GM12878 (cell line): ENCODE measurements around the gene PLB1. TPM values are rescaled to one million over a fixed set of nuclear protein-coding genes. Genes with fewer than 3 reads are reported as not detected.

Source experiments
- BACH1 ChIP-seq: fragments of 450-650 bp; IDR thresholded peaks from 2 replicates; pipeline ENCODE4 v1.6.1; 2017; ENCODE audit warnings: mild to moderate bottlenecking, borderline replicate concordance
- BCL11A ChIP-seq: IDR thresholded peaks from 2 replicates; pipeline ENCODE4 v1.6.1; 2011; ENCODE audit warnings: low read depth, low read length
- E4F1 ChIP-seq: fragments of 450-650 bp; IDR thresholded peaks from 2 replicates; pipeline ENCODE4 v1.6.1; 2018; ENCODE audit warnings: borderline replicate concordance, mild to moderate bottlenecking; ENCODE audit not compliant: partially characterized antibody
- EP300 ChIP-seq, 2 experiments: fragments of 150-350 bp in 1 of 2; IDR thresholded peaks; 2 replicates each; pipeline ENCODE4 v1.6.1; 2011 to 2012; ENCODE audit warnings: low read depth in 2 of 2, low read length in 2 of 2, borderline replicate concordance in 1 of 2, improper control_type of control experiment in 1 of 2, inconsistent platforms in 1 of 2; ENCODE audit not compliant: control insufficient read depth in 1 of 2
- FOXM1 ChIP-seq: IDR thresholded peaks from 2 replicates; pipeline ENCODE4 v1.6.1; 2012; ENCODE audit warnings: low read depth, mild to moderate bottlenecking, inconsistent platforms, low read length, moderate library complexity
- IKZF1 ChIP-seq: fragments of 450-650 bp; conservative IDR thresholded peaks from 2 replicates; pipeline ENCODE4 v1.6.1; 2017; ENCODE audit warnings: antibody characterized with exemption, mild to moderate bottlenecking
- JUNB ChIP-seq: IDR thresholded peaks from 2 replicates; pipeline ENCODE4 v1.6.1; 2016; ENCODE audit warnings: antibody characterized with exemption, mild to moderate bottlenecking
- MEF2A ChIP-seq: IDR thresholded peaks from 2 replicates; pipeline ENCODE4 v1.6.1; 2011; ENCODE audit warnings: low read depth, mild to moderate bottlenecking, low read length, moderate library complexity; ENCODE audit not compliant: insufficient read depth
- MEF2B ChIP-seq: fragments of 450-650 bp; IDR thresholded peaks from 2 replicates; pipeline ENCODE4 v1.6.1; 2018; ENCODE audit warnings: mild to moderate bottlenecking, moderate library complexity; ENCODE audit not compliant: partially characterized antibody, poor library complexity, severe bottlenecking
- MTA3 ChIP-seq: IDR thresholded peaks from 2 replicates; pipeline ENCODE4 v1.6.1; 2012; ENCODE audit warnings: low read length, inconsistent platforms, borderline replicate concordance
- NFXL1 ChIP-seq: fragments of 450-650 bp; IDR thresholded peaks from 2 replicates; pipeline ENCODE4 v1.6.1; 2017; ENCODE audit warnings: antibody characterized with exemption, mild to moderate bottlenecking, borderline replicate concordance
- PAX5 ChIP-seq: IDR thresholded peaks from 2 replicates; pipeline ENCODE4 v1.6.1; 2011; ENCODE audit warnings: low read depth, low read length, borderline replicate concordance
- RFX5 ChIP-seq: IDR thresholded peaks from 2 replicates; pipeline ENCODE4 v1.6.1; 2011; ENCODE audit warnings: low read depth, low read length, improper control_type of control experiment
- SIX5 ChIP-seq: IDR thresholded peaks from 2 replicates; pipeline ENCODE4 v1.6.1; 2011; ENCODE audit warnings: mild to moderate bottlenecking, low read depth, low read length, moderate library complexity; ENCODE audit not compliant: severe bottlenecking
- SMARCA5 ChIP-seq: fragments of 450-650 bp; IDR thresholded peaks from 2 replicates; pipeline ENCODE4 v1.6.1; 2017; ENCODE audit warnings: mild to moderate bottlenecking
- SP1 ChIP-seq: IDR thresholded peaks from one replicate; pipeline ENCODE4 v1.6.1; 2011; ENCODE audit warnings: low read depth, low read length
- SPI1 ChIP-seq: IDR thresholded peaks from 2 replicates; pipeline ENCODE4 v1.6.1; 2011; ENCODE audit warnings: low read depth, mild to moderate bottlenecking, low read length, moderate library complexity, borderline replicate concordance; ENCODE audit not compliant: insufficient read depth
- STAT3 ChIP-seq: IDR thresholded peaks from 2 replicates; pipeline ENCODE4 v1.6.1; 2011; ENCODE audit warnings: low read depth, low read length, improper control_type of control experiment
- SUZ12 ChIP-seq: fragments of 200-600 bp; sonication (generic); IDR thresholded peaks from one replicate; pipeline ENCODE4 v1.6.1; 2018; ENCODE audit warnings: antibody characterized with exemption, mild to moderate bottlenecking; ENCODE audit not compliant: unreplicated experiment
- TCF12 ChIP-seq: IDR thresholded peaks from 2 replicates; pipeline ENCODE4 v1.6.1; 2011; ENCODE audit warnings: low read depth, mild to moderate bottlenecking, low read length
- TCF3 ChIP-seq: IDR thresholded peaks from 2 replicates; pipeline ENCODE4 v1.6.1; 2012; ENCODE audit warnings: low read depth, mild to moderate bottlenecking, low read length, borderline replicate concordance; ENCODE audit not compliant: insufficient read depth
- TCF7 ChIP-seq: IDR thresholded peaks from 2 replicates; pipeline ENCODE4 v1.6.1; 2014; ENCODE audit warnings: antibody characterized with exemption, borderline replicate concordance
- WRNIP1 ChIP-seq: IDR thresholded peaks from 2 replicates; pipeline ENCODE4 v1.6.1; 2011; ENCODE audit warnings: low read depth, low read length, improper control_type of control experiment, borderline replicate concordance
- polyA plus RNA-seq, 11 experiments: library from polyadenylated mRNA; depleted of rRNA in 4 of 11; unstranded in 6 of 11; stranded (reverse) in 5 of 11; fragments of >200 nt; fragmentation: Nextera tagmentation in 4 of 11; fragmentation: Illumina TruSeq in 1 of 11; extraction: Ambion mirVana in 4 of 11; extraction: Trizol in 1 of 11; gene quantifications; 1 replicate in 1 of 11; 2 replicates in 10 of 11; pipeline versions ENCODE4 v1.2.1 to v1.2.3, GENCODE V29; 2011 to 2016; ENCODE audit warnings: inconsistent platforms in 2 of 11, missing spikeins in 2 of 11, low read depth in 1 of 11
- total RNA-seq, 4 experiments: library from RNA; depleted of rRNA in 3 of 4; stranded (reverse); fragments of >200 nt in 3 of 4; fragmentation: Illumina TruSeq in 1 of 4; extraction: Trizol in 1 of 4; gene quantifications; 2 replicates each; pipeline versions ENCODE4 v1.2.1 to v1.2.3, GENCODE V29; 2013 to 2021
- TF ChIP-seq, protein P1 (sequence below): fragments of 150-350 bp; IDR thresholded peaks from 2 replicates; pipeline ENCODE4 v1.6.1; 2016; ENCODE audit warnings: low read depth, low read length
- TF ChIP-seq, protein P2 (sequence below): IDR thresholded peaks from 2 replicates; pipeline ENCODE4 v1.6.1; 2012; ENCODE audit warnings: low read length, inconsistent platforms

The PLB1 gene
- total and polyA plus RNA-seq, 10 of the 15 experiments (the other 5 are each of a cell fraction or from before 2014, with no cell fraction given) = 0.03 to 0.49 (median 0.28) TPM

DNA sequence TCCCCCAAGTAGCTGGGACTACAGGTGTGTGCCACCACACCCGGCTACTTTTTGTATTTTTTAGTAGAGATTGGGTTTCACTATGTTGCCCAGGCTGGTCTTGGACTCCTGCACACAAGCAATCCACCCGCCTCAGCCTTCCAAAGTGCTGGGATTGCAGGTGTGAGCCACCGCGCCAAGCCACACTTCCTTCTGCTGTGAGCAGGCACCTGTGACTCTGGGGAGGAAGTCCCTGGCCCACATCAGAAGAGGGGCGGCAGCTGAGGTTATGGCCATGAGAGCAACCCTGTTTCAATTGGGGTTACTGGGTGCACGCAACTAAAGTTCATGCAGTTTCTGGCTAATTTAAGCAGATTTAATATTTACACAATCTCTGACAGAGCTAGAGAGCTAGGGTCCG is 91.0 kb downstream of the PLB1 start (continued):
- TF ChIP-seq E4F1 = no peak
- no peak for TF ChIP-seq STAT3
- no peak for TF ChIP-seq JUNB
- peak; percentile 40; the same call in 1 of the 2 replicates for TF ChIP-seq FOXM1
- TF ChIP-seq EP300 (IDR thresholded peaks at IDR 0.05; ENCODE audit: borderline replicate concordance in 1 of 2, control insufficient read depth in 1 of 2, low read depth in 2 of 2, low read length in 2 of 2) = peak in 1 of 2 experiments; percentile 30; a peak in 1 of 4 replicates
- no peak for TF ChIP-seq SIX5
- TF ChIP-seq TCF7 = peak; percentile 98
- peak; percentile 35 for TF ChIP-seq SP1
- peak; percentile 81; the same call in 1 of the 2 replicates for TF ChIP-seq TCF12
- TF ChIP-seq TCF3 = 0 out of 2 replicates have a peak, but pooled peaks have one; percentile 30
- TF ChIP-seq, protein P1, sequence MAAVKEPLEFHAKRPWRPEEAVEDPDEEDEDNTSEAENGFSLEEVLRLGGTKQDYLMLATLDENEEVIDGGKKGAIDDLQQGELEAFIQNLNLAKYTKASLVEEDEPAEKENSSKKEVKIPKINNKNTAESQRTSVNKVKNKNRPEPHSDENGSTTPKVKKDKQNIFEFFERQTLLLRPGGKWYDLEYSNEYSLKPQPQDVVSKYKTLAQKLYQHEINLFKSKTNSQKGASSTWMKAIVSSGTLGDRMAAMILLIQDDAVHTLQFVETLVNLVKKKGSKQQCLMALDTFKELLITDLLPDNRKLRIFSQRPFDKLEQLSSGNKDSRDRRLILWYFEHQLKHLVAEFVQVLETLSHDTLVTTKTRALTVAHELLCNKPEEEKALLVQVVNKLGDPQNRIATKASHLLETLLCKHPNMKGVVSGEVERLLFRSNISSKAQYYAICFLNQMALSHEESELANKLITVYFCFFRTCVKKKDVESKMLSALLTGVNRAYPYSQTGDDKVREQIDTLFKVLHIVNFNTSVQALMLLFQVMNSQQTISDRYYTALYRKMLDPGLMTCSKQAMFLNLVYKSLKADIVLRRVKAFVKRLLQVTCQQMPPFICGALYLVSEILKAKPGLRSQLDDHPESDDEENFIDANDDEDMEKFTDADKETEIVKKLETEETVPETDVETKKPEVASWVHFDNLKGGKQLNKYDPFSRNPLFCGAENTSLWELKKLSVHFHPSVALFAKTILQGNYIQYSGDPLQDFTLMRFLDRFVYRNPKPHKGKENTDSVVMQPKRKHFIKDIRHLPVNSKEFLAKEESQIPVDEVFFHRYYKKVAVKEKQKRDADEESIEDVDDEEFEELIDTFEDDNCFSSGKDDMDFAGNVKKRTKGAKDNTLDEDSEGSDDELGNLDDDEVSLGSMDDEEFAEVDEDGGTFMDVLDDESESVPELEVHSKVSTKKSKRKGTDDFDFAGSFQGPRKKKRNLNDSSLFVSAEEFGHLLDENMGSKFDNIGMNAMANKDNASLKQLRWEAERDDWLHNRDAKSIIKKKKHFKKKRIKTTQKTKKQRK = no peak
- TF ChIP-seq MEF2A = no peak
- no peak for TF ChIP-seq RFX5
- no peak for TF ChIP-seq NFXL1
- no peak for TF ChIP-seq MEF2B
- TF ChIP-seq MTA3 = no peak
- peak; percentile 41; the same call in 1 of the 2 replicates for TF ChIP-seq BCL11A
- TF ChIP-seq PAX5 = peak; percentile 88
- no peak for TF ChIP-seq SMARCA5
- peak; percentile 71; the same call in 1 of the 2 replicates for TF ChIP-seq SPI1
- no peak for TF ChIP-seq SUZ12
- TF ChIP-seq BACH1 = no peak
- peak; percentile 41; the same call in 1 of the 2 replicates for TF ChIP-seq IKZF1
- TF ChIP-seq, protein P2, sequence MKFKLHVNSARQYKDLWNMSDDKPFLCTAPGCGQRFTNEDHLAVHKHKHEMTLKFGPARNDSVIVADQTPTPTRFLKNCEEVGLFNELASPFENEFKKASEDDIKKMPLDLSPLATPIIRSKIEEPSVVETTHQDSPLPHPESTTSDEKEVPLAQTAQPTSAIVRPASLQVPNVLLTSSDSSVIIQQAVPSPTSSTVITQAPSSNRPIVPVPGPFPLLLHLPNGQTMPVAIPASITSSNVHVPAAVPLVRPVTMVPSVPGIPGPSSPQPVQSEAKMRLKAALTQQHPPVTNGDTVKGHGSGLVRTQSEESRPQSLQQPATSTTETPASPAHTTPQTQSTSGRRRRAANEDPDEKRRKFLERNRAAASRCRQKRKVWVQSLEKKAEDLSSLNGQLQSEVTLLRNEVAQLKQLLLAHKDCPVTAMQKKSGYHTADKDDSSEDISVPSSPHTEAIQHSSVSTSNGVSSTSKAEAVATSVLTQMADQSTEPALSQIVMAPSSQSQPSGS = peak; percentile 19; the same call in 1 of the 2 replicates
- no peak for TF ChIP-seq WRNIP1
